Fibroblast of the aortic adventitia (primary cell): Measurements from ENCODE around the gene LRRC4B. TPM values are rescaled to one million over a fixed set of nuclear protein-coding genes. Genes with fewer than 3 reads are reported as not detected.

Experiments used
- DNase-seq: peaks from one replicate; pipeline ENCODE4 v3.0.0-alpha.2; 2010; ENCODE audit warnings: low read depth
- H3K4me3 ChIP-seq: 2 replicates; pipeline ENCODE4 v1.5.1; 2011; ENCODE audit warnings: low read depth, mild to moderate bottlenecking, control low read depth, low read length, moderate library complexity
- CTCF ChIP-seq: IDR thresholded peaks from 2 replicates; pipeline ENCODE4 v1.5.1; 2011; ENCODE audit warnings: mild to moderate bottlenecking, low read length, control low read depth, inconsistent platforms; ENCODE audit not compliant: insufficient read depth
- total RNA-seq: library from RNA; depleted of rRNA; stranded (reverse); fragments of >200 nt; gene quantifications from 2 replicates; pipeline ENCODE4 v1.2.3, GENCODE V29; 2012; ENCODE audit warnings: low replicate concordance

Gene LRRC4B
- total RNA-seq, 1 donor: not detected

- TF ChIP-seq CTCF: no peak
- DNase-seq: no peak
- H3K4me3 ChIP-seq: no peak overlapping the region
Observed at GRCh38 chr19:50489461-50490011, 78.7 kb downstream of the LRRC4B start.

GRCh38 chr19:50488389-50489194, 79.6 kb downstream of the LRRC4B start:
- no peak overlapping the region for H3K4me3 ChIP-seq
- TF ChIP-seq CTCF: no peak
- no peak for DNase-seq

GRCh38 chr19:50486823-50487515, 81.3 kb downstream of the LRRC4B start:
- peak; percentile 43 for TF ChIP-seq CTCF
- no peak overlapping the region for H3K4me3 ChIP-seq
- peak; percentile 6 for DNase-seq

- no peak overlapping the region for H3K4me3 ChIP-seq
- no peak for TF ChIP-seq CTCF
- DNase-seq: no peak
Observed at GRCh38 chr19:50485284-50485955, 82.8 kb downstream of the LRRC4B start.

GRCh38 chr19:50482916-50483315, 85.3 kb downstream of the LRRC4B start:
- no peak for TF ChIP-seq CTCF
- no peak overlapping the region for H3K4me3 ChIP-seq
- no peak for DNase-seq

- no peak for TF ChIP-seq CTCF
- no peak overlapping the region for H3K4me3 ChIP-seq
- DNase-seq: no peak
Observed at GRCh38 chr19:50482271-50482855, 85.9 kb downstream of the LRRC4B start.
